Small intestine (tissue), 7 donors: ENCODE data around the gene NTN1. TPM values are rescaled to one million over a fixed set of nuclear protein-coding genes. Genes with fewer than 3 reads are reported as not detected.
A peak's percentile ranks its signal among the peaks of the same experiment; 100 is the strongest.

ENCODE experiments used
- DNase-seq, 2 donors: peaks; one replicate each; pipeline versions ENCODE4 v3.0.0 to v3.0.0-alpha.2; 2013
- FAIRE-seq: peaks from 2 replicates; lab custom pipeline; 2012; peaks lifted over from hg19 to GRCh38; lab: Jason Lieb, UNC
- H3K27ac ChIP-seq, 3 donors: one replicate each; pipeline ENCODE4 v1.5.1; 2013; ENCODE audit warnings: low read length in 2 of 3, mild to moderate bottlenecking in 2 of 3, control low read depth in 1 of 3, inconsistent platforms in 1 of 3, low read depth in 1 of 3, moderate library complexity in 1 of 3
- H3K27me3 ChIP-seq, 3 donors: one replicate each; pipeline ENCODE4 v1.6.1; 2013; ENCODE audit warnings: low read length in 3 of 3, inconsistent platforms in 1 of 3; ENCODE audit not compliant: control insufficient read depth in 3 of 3, insufficient read depth in 3 of 3
- H3K36me3 ChIP-seq, 3 donors: one replicate each; pipeline ENCODE4 v1.6.1; 2013; ENCODE audit warnings: low read length in 3 of 3, inconsistent platforms in 1 of 3, low read depth in 1 of 3, mild to moderate bottlenecking in 1 of 3, moderate library complexity in 1 of 3; ENCODE audit not compliant: control insufficient read depth in 3 of 3, insufficient read depth in 2 of 3
- H3K4me1 ChIP-seq, 3 donors: one replicate each; pipeline ENCODE4 v1.6.1; 2013; ENCODE audit warnings: low read length in 2 of 3, inconsistent platforms in 1 of 3, low read depth in 1 of 3, mild to moderate bottlenecking in 1 of 3, moderate library complexity in 1 of 3; ENCODE audit not compliant: control insufficient read depth in 3 of 3, insufficient read depth in 2 of 3
- H3K4me3 ChIP-seq, 3 donors: one replicate each; pipeline ENCODE4 v1.5.1; 2013; ENCODE audit warnings: low read length in 3 of 3, control low read depth in 1 of 3, inconsistent platforms in 1 of 3, low read depth in 1 of 3, mild to moderate bottlenecking in 1 of 3, moderate library complexity in 1 of 3
- H3K9me3 ChIP-seq, 2 donors: one replicate each; pipeline ENCODE4 v1.6.1; 2013; ENCODE audit warnings: low read depth in 1 of 2, low read length in 1 of 2; ENCODE audit not compliant: control insufficient read depth in 2 of 2, insufficient read depth in 1 of 2
- WGBS, 3 donors: extraction: QIAGEN DNeasy Blood & Tissue Kit; methylation state at CpG; one replicate each; pipeline ENCODE4 v1.1.7; 2013; 5-methylcytosine and 5-hydroxymethylcytosine counted together
- polyA plus RNA-seq, 4 donors: library from polyadenylated mRNA; stranded (reverse) in 3 of 4; unstranded in 1 of 4; fragments of 200-250 nt in 3 of 4; fragments of 120-200 nt in 1 of 4; gene quantifications; one replicate each; pipeline versions ENCODE4 v1.2.1 to v1.2.3, GENCODE V29; 2013
- donor health status: healthy with polysubstance abuse.
- donor health status: control.
- donor health status: control.
- donor health status: Bipolar disorder and iron deficiency.
- donor health status: healthy.

NTN1 gene
- polyA plus RNA-seq, 4 donors: 0.22 to 13.2 (median 2.6) TPM

DNA sequence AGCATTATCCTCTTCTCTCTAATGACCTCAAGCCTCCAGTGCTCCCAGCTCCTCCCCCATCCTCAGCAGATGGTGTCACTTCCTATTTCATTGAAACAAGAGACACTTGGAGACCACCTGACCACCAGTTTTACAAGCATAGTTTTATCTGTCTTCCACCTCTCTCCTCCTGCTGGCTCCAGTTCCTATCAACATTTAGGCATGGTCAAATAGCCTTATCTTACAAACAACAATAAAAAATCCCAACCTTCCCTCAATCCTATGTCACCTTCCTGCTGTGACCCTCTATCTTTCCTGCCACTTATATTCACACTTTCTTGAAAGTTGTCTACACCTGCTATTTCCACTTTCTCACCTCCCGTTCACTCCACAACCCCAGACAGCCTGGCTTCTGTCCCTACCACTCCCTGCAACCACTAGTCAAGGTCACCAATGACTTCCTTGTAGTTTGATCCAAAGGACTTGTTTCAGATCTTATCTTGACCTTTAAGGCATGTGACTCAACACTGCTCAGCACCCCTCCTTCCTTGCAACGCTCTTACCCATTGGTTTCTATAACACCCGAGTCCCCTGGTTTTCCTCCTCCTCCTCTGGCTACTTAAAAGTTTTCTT lies 4.3 kb upstream of the NTN1 start:
- Histone ChIP-seq H3K27me3 (peaks cover 0 to 22% (median 3%) of the 10 kb centered on the region in 3 donors), H3K9me3 (no peaks in the 10 kb centered on the region), H3K4me3 (no peak overlapping the region), H3K27ac (peak overlapping the region in 2 of 3 donors; percentile 13 to 45), H3K36me3 (no peaks in the 10 kb centered on the region), H3K4me1 (peaks cover 0 to 14% (median 4%) of the 10 kb centered on the region in 3 donors)
- WGBS, 3 donors: 7 to 45% (median 23%) methylated on average over 3 of the region's 3 CpGs
- FAIRE-seq: no peak
- DNase-seq: peak; percentile 74 to 94

DNA sequence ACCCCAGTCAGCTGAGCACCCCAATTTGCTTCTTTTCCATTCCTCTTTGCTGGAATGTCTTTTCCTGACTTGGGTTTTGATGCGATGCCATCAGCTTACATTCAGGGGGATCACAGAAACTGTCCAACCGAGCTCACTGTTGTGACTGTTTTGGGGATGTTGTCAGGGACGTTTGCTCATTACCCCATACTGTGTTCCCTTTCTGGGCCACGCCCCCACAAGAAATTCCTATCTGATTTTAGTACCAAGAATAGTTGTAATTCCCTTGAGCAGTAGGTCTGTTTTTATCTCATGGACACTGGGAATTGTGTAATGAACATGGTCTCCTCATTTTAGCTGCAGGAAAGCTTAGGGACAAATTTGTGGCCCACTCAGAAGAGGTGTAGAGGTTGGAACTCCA lies 2.6 kb upstream of the NTN1 start:
- no peak overlapping the region for H3K4me3 ChIP-seq
- no peak for FAIRE-seq
- H3K27me3 ChIP-seq: peaks cover 11 to 36% (median 16%) of the 10 kb centered on the region in 3 donors
- H3K27ac ChIP-seq: no peak overlapping the region
- WGBS, 3 donors: 68 to 73% (median 70%) methylated on average over 4 of the region's 4 CpGs
- no peaks in the 10 kb centered on the region for H3K36me3 ChIP-seq
- H3K4me1 ChIP-seq: peaks cover 0 to 14% (median 4%) of the 10 kb centered on the region in 3 donors
- no peaks in the 10 kb centered on the region for H3K9me3 ChIP-seq
- no peak for DNase-seq

DNA sequence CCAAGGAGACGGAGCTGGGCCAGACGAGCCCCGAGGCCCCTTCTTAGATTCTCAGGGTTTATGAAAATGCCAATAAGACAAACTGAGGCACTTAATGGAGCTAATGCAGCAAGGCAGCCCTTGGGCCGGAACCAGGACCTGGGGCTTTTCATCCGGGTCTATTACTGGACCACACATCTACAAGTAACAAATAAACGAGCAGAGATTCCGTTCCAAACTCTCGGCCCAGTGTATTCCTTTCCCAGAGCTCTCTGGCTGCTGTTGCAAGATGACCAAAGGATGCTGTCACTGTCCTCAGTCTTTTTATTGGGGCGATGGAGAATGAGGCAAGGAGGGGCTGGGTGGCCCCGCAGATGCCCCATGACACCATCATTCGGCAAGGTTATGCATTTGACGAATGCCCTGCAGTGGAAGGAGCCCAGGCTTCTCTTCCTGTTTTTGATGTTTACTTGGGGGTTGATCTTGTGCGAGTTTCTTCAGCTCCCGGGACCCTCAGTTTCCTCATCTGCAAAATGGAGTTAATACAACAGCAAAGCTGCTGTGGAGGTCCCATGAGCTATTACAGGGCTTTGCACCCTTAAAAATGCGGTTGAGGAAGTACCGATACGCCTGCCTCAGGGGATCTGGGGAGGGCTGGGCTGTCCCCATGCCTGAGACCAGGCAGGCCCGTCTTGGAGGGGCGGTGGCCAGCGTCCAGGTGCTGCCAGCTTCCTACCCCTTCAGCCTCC lies 1.1 kb upstream of the NTN1 start:
- H3K4me1 ChIP-seq: peaks cover 0 to 14% (median 4%) of the 10 kb centered on the region in 3 donors
- 54 to 69% (median 65%) methylated on average over 20 of the region's 20 CpGs for WGBS, 3 donors
- H3K27me3 ChIP-seq: peaks cover 16 to 49% (median 16%) of the 10 kb centered on the region in 3 donors
- no peaks in the 10 kb centered on the region for H3K36me3 ChIP-seq
- FAIRE-seq (no peak), DNase-seq (no peak)
- H3K9me3 ChIP-seq: no peaks in the 10 kb centered on the region
- H3K27ac ChIP-seq: peak overlapping the region in 1 of 3 donors; percentile 45
- H3K4me3 ChIP-seq: peak overlapping the region; percentile 30 to 56 (median 53)

DNA sequence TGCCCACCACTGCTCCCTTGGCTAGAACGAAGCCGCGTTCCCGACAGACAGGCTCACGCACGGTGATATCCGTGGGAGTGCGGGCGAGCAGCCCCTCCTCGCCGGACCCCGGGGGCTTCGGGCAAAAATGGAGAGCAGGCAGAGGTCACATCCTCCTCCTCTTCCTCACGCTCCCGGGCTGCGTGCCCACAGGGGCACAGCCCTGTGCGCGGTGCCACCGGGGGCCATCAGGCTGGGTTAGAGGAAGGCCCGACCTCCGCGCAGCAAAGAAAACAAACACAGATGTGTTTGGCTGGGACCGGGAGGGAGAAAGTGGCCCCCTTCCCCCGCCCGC lies 519 bp upstream of the NTN1 start:
- peak overlapping the region; percentile 30 to 56 (median 53) for H3K4me3 ChIP-seq
- H3K9me3 ChIP-seq: no peaks in the 10 kb centered on the region
- H3K36me3 ChIP-seq: no peaks in the 10 kb centered on the region
- 0 to 4% (median 1%) methylated on average over 18 to 25 of the region's 25 CpGs for WGBS, 3 donors
- H3K4me1 ChIP-seq: peaks cover 0 to 14% (median 4%) of the 10 kb centered on the region in 3 donors
- DNase-seq (no peak), FAIRE-seq (no peak)
- peaks cover 16 to 51% (median 16%) of the 10 kb centered on the region in 3 donors for H3K27me3 ChIP-seq
- peak overlapping the region in 1 of 3 donors; percentile 45 for H3K27ac ChIP-seq

DNA sequence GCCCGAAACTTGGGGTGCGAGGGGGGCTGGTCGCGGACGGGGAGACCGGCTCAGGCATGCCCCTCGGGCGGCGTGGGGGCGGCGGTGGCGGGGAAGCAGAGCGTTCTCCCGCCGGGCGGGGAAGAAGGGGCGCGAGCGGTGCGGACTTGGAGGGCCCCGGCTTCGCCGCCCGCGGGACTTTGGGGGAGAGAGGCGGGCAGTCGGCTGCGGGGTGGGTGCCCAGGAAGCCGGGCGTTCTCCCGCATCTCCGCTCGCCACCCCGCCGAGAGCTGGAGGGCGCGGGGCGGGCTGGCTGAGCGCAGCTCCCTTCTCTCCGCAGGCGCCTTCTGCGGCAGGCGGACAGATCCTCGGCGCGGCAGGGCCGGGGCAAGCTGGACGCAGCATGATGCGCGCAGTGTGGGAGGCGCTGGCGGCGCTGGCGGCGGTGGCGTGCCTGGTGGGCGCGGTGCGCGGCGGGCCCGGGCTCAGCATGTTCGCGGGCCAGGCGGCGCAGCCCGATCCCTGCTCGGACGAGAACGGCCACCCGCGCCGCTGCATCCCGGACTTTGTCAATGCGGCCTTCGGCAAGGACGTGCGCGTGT lies 772 bp downstream of the NTN1 start:
- peaks cover 16 to 51% (median 16%) of the 10 kb centered on the region in 3 donors for H3K27me3 ChIP-seq
- peak overlapping the region; percentile 40 to 56 (median 46) for H3K4me3 ChIP-seq
- WGBS, 3 donors: 0 to 3% (median 1%) methylated on average over 30 to 79 of the region's 79 CpGs
- H3K9me3 ChIP-seq: no peaks in the 10 kb centered on the region
- peaks cover 0 to 7% (median 0%) of the 10 kb centered on the region in 3 donors for H3K4me1 ChIP-seq
- no peaks in the 10 kb centered on the region for H3K36me3 ChIP-seq
- peak overlapping the region in 1 of 3 donors; percentile 50 for H3K27ac ChIP-seq
- DNase-seq (peak in 1 of 2 donors; percentile 61), FAIRE-seq (no peak)

DNA sequence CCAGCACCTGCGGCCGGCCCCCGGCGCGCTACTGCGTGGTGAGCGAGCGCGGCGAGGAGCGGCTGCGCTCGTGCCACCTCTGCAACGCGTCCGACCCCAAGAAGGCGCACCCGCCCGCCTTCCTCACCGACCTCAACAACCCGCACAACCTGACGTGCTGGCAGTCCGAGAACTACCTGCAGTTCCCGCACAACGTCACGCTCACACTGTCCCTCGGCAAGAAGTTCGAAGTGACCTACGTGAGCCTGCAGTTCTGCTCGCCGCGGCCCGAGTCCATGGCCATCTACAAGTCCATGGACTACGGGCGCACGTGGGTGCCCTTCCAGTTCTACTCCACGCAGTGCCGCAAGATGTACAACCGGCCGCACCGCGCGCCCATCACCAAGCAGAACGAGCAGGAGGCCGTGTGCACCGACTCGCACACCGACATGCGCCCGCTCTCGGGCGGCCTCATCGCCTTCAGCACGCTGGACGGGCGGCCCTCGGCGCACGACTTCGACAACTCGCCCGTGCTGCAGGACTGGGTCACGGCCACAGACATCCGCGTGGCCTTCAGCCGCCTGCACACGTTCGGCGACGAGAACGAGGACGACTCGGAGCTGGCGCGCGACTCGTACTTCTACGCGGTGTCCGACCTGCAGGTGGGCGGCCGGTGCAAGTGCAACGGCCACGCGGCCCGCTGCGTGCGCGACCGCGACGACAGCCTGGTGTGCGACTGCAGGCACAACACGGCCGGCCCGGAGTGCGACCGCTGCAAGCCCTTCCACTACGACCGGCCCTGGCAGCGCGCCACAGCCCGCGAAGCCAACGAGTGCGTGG lies 1.5 kb downstream of the NTN1 start:
- Histone ChIP-seq H3K27me3 (peaks cover 16 to 51% (median 16%) of the 10 kb centered on the region in 3 donors), H3K9me3 (no peaks in the 10 kb centered on the region), H3K36me3 (no peaks in the 10 kb centered on the region), H3K4me3 (peak overlapping the region; percentile 19 to 56 (median 32)), H3K27ac (no peak overlapping the region), H3K4me1 (peaks cover 0 to 7% (median 0%) of the 10 kb centered on the region in 3 donors)
- FAIRE-seq (no peak), DNase-seq (peak in 1 of 2 donors; percentile 61)
- 2 to 3% (median 2%) methylated on average over 101 to 106 of the region's 106 CpGs for WGBS, 3 donors

DNA sequence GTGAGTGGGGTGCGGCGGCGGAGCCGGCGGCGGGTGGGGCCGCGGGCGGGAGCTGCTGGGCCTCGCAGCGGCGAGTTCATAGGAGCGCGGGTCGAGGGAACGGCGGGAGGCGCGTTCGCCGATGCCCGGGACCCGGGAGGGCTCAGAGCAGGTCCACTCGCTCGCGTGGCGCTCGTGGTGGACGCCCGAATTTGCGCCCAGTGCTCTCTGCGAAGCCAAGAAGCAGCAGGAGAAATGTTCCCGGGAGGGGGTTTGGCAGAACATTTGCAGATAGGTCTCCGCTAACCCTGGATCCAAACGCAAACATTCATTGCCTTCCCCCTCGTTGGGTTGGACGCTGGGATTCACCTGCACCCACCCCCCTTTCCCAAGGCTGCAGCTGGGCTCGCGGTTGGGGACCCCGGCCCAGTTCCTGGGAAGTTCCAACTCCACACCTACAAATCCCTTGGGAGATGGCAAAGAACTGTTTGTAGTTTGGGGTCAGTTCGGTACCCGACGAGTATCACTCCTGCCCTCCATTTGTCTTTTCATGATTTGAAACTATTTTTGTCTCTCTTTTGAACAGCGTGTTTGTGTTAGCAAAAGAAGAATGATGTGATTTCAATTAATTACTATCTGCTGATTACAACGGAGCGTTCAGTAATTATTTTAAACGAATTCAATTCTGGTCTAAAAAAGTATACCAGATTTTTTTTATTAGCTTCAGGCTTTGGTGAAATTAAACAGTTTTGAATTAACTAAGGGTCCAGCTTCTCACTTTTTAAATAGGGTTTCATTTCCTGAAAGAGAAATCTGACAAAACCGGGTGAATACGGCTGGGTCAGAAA lies 2.3 kb downstream of the NTN1 start:
- WGBS, 3 donors: 18 to 24% (median 22%) methylated on average over 47 to 49 of the region's 49 CpGs
- DNase-seq: no peak
- FAIRE-seq: no peak
- no peaks in the 10 kb centered on the region for H3K36me3 ChIP-seq
- no peak overlapping the region for H3K27ac ChIP-seq
- H3K27me3 ChIP-seq: peaks cover 16 to 48% (median 16%) of the 10 kb centered on the region in 3 donors
- H3K9me3 ChIP-seq: no peaks in the 10 kb centered on the region
- H3K4me1 ChIP-seq: peaks cover 0 to 7% (median 0%) of the 10 kb centered on the region in 3 donors
- peak overlapping the region; percentile 19 to 56 (median 19) for H3K4me3 ChIP-seq
